OCI-M2 (cell line): ENCODE data around the gene ZNF747.
"Not testable (repeated sequence)": the region's sequence is repeated elsewhere in the genome, so short reads cannot be mapped to it uniquely, and the experiment has no call there.

Experiments used
- DNase-seq: peaks from one replicate; lab custom pipeline; 2025; ENCODE audit not compliant: unreplicated experiment; lab: John Stamatoyannopoulos, UW

ZNF747 gene

GRCh38 chr16:30557957-30558788 is 23.5 kb upstream of the ZNF747 start, which contains the start of gene ZNF764:
ZNF764 (minus strand) TSS chr16:30558374; CDS start chr16:30558182, 192 bp downstream.
- peak; percentile 91 for DNase-seq

- DNase-seq: no peak
Measured at GRCh38 chr16:30557707-30557956, 23.0 kb upstream of the ZNF747 start.

GRCh38 chr16:30556125-30556473 is 21.4 kb upstream of the ZNF747 start:
- no peak for DNase-seq

DNA sequence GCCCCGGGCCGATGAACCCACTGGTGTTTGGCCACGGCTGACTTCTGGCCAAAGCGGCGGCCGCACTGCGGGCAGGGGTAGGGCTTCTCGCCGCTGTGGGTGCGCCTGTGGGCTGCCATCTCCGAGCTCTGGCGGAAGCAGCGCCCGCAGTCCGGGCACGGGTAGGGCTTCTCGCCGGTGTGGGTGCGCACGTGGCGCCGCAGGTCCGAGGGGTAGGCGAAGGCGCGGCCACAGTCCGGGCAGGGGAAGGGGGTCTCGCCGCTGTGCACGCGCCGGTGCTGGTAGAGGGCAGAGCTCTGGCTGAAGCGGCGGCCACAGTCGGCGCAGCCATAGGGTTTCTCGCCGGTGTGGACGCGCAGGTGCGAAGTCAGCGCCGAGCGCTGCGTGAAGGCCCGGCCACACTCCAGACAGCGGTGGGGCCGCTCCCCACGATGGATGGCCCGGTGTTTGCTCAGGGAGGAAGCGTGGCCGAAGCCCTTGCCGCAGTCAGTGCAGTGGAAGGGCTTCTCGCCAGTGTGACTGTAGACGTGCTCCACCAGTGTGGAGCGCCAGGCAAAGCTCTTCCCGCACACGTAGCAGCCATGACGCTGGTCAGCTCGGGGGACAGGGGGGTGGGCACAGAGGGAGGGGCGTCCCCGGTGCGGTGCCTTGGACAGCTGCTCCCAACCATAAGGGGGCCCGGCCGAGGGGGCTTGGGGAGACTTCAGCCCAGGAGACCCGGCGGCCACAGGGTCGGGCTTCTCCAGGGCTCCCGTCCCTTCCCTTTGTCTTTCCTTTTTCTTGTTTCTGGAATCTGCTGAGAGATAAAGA is 20.9 kb upstream of the ZNF747 start:
- DNase-seq: no peak

- no peak for DNase-seq
Measured at GRCh38 chr16:30554557-30555314, 20.1 kb upstream of the ZNF747 start.

GRCh38 chr16:30553393-30553899 is 18.8 kb upstream of the ZNF747 start:
- no peak for DNase-seq

GRCh38 chr16:30552956-30553355 is 18.3 kb upstream of the ZNF747 start:
- DNase-seq: no peak

- no peak for DNase-seq
Measured at GRCh38 chr16:30551781-30552180, 17.1 kb upstream of the ZNF747 start.

DNA sequence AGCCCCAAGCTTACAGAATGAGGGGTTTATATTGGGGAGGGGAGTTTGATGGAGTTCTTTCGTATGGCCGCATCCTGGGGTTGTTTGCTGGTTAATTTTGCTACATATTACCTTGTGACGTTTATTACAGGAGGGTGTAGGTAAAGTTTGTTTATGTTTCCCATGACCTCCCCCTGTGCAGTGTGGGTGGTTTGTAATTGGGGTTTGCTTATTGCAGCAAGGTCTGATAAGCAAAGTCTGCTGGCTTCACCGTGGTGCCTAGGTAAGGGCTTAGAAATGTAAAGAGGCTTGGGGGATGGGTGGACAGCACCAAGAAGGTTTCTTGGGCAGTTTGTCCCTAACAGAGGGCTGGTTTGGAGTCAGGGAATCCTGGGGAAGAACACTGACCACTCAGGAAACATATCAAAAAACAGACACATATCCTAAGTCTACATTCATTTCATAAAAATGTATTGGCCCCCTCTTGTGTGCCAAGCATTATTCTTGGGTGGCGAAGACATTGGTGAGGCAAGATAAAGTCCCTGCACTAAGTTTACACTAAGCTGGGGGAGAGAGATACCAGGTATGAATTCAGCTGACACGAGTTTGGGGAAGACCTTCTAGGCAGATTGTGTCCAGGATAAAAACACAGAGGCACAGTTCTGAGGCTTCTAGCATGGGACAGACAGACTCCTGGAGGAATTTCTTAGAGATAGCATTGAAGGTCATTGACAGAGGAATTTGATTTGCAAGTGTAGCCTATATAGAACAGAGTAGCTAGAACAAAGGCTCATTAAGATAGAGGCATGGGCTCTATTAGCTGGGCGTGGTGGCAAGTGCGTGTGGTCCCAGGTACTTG is 14.0 kb upstream of the ZNF747 start:
- DNase-seq: no peak

DNA sequence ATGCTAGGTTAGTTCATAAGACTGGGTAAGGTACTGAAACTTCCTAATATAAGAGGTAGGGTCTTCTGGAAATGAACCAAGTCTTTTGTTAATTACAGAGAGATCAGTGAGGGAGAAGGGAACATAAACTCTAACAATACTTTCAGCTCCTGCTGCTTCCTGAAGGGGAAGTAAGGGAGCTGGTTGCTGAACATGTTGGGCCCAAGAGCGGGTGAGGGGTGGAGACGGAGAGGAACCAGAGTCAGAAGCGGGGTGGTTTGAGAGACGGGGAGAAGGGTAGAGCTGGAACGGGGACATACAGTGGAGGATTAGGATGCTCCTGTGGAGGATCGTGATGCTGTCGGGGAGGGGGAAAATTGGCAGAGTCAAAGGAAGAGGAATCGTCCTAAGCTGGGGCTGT is 11.5 kb upstream of the ZNF747 start:
- DNase-seq: no peak

DNA sequence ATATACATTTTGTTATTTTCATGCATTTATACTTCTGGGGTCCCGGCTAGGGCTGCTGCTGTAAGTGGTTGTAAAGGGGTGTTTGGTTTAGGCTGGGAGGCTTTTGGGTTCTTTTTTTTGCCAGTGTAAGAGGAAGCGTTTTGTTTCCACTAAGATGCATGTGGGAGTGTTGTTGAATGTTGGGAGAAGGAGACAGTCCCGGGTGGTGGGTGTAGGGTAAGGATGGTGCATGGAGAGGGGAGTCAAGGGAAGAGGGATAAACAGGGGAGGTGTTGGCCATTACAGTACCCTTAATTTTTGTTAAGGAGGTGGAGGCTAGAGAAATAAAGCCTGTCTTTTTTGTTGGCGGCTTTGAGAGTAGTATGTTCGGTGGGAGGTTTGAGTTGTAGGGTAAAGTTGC is 8.4 kb upstream of the ZNF747 start:
- no peak for DNase-seq

DNA sequence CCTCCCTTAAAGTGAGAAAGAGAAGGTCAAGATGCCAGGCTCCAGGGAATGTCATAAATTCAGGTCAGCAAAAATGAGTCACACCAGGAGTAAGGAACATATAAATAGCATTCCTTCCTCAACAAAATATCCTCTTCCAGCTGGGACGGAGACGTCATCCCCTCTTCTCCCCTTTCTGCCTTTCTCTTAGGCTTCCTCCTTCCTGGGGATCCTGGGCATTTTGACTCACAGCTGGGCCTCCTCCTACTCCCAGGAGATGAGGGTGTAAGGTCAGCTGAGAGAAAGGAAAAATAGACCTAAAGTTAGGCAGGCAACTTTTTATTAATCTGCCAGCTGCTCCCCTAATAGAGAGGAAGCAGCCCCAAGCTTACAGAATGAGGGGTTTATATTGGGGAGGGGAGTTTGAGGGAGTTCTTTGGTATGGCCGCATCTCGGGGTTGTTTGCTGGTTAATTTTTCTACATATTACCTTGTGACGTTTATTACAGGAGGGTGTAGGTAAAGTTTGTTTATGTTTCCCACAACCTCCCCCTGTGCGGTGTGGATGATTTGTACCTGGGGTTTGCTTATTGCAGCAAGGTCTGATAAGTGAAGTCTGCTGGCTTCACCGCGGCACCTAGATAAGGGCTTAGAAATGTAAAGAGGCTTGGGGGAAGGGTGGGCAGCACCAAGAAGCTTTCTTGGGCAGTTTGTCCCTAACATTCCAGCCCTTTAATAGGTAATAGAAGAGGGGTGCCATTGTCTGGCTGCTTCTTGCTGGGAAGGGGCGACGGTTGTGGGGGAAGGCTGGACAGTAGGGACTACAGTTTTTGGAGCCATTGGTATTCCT is 7.1 kb upstream of the ZNF747 start:
- no peak for DNase-seq

DNA sequence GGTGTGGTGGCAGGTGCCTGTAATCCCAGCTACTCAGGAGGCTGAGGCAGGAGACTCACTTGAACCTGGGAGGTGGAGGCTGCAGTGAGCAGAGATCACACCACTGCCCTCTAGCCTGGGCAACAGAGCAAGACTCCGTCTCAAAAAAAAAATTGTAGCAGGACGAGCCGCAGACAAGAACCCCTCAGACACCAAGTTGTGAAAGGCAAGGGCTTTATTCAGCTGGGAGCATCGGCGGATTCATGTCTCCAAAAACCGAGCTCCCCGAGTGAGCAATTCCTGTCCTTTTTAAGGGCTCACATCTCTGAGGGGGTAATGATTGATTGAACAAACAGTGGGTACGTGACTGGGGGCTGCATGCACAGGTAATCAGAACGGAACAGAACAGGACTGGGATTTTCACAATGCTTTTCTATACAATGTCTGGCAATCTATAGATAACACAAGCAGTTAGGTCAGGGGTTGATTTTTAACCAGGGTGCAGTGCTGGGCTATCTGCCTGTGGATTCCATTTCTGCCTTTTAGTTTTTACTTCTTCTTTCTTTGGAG is 6.3 kb upstream of the ZNF747 start:
- not testable (repeated sequence) for DNase-seq

DNA sequence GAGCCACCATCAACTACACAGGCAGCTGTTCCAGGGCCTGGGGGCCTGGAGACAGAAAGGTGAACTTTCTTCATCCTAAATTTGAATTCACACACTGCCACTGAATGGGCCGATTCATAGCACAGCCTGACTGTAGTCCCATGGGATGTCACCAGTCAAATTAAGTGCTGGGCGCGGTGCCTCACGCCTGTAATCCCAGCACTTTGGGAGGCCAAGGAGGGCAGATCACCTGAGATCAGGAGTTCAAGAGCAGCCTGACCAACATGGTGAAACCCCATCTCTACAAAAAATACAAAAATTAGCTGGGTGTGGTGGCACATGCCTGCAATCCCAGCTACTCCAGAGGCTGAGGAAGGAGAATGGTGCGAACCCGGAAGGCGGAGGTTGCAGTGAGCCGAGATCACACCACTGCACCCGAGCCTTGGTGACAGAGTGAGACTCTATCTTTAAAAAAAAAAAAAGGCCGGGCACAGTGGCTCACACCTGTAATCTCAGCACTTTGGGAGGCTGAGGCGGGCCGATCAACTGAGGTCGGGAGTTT is 5.4 kb upstream of the ZNF747 start:
- DNase-seq: not testable (repeated sequence)

- no peak for DNase-seq
Measured at GRCh38 chr16:30539000-30539964, 4.6 kb upstream of the ZNF747 start.

GRCh38 chr16:30536391-30537024 is 1.9 kb upstream of the ZNF747 start:
- DNase-seq: not testable (repeated sequence)

GRCh38 chr16:30535777-30536190 is 1.1 kb upstream of the ZNF747 start:
- DNase-seq: no peak
